ENCODE data around the gene PON3.

The PON3 gene

DNA sequence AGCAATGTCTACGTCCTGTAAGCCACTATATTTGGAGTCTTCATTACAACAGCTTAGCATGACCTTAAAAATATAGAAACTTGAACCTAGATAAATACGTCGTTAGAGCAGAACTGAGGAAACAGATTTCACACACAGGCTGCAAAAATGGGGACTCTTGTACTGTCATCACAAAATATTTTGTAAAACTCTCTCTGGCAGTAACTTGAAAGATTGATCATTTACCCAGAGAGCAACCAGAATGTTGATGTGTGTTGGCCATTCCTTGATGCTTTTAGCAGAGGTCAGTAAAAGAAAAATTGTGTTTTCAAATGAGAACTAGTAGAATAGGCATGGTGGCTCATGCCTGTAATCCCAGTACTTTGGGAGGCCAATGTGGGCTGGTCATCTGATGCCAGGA lies 57.3 kb downstream of the PON3 start:
- DNase-seq = no peak

DNA sequence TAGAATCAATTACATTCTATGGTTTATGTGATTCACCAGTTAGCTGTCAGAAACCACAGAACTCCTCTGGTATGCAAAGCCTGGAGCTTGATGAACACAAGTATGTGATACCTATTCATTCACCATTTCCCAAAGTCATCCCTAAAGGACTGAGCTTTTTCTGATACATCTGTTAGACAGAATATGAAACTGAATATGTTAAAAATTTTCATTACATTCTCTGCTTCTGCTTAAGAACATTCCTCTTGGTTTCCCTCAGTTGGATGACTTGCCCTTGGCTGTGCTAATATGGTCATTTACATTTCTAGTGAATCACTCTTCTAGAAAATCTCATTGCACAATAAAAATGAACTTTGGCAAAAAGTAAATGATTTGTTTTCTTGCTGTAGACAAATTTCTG lies 61.1 kb downstream of the PON3 start:
- no peak for DNase-seq

DNA sequence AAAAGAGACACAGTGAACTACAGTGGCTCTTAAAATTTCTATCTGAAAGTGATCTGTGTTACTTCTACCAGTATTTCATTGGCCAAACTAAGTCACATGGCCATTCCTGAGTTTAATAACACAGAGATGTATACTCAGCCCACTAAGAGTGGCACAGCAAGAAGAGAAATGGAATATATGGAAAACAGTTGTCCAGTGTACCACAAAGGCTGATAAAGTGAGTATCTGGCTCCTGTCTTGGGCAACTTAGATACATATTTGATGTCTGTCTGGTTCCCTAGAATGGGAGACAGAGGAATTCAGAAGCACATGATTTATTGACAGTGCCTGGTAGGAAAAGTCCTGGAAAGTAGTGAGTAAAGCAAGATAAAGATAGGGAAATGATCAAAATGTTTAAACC lies 61.7 kb downstream of the PON3 start:
- no peak for DNase-seq

DNA sequence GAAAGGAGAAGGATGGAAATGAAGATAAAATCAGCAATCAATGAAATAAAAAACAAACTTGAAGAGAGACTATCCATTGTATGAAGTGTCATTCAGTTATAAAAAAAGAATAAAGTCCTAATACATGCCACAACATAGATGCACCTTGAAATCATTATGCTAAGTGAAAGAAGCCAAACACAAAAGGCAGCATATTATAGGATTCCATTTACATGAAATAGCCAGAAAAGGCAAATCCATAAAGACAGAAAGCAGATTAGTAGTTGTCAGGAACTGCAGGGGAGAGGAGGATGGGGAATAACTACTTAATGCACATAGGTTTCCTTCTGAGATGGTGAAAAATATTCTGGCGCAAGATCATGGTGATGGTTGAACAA lies 65.2 kb downstream of the PON3 start:
- DNase-seq = no peak

DNA sequence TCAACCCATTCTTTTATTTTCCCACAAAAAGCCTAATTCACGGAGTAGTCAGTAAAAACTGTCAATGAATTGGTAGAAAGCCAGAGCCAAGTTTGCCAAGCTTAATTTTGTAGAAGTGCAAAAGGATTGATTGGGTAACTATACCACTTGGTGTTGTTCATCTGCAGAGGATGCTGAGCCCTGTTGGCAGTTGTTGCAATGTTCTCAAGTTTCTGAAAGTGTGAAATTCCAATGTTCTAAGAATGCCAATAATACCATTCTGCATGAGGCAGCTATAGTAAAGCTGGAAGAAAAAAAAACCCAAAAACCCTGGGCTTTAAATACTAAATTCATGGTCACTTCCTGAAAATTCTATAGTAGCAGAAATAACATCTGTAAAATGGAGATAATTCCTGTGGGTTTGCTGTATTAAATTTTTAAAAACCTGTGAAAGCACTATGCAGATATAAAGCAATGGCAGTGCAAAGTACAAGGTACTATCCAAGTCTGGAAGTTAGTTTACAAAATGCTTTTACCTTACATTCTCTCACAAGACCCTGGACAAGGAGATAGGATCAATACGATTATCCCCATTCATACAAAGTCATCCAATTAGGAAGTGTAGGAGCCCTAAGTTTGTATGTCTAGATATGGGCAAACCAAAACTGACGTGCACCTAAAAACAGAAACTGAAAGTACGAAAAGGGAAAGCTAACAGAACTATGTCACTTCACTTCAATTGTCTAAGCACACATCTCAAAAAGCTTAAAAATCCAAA lies 65.8 kb downstream of the PON3 start:
- peak in 1 of 2 donors; percentile 70 for DNase-seq

DNA sequence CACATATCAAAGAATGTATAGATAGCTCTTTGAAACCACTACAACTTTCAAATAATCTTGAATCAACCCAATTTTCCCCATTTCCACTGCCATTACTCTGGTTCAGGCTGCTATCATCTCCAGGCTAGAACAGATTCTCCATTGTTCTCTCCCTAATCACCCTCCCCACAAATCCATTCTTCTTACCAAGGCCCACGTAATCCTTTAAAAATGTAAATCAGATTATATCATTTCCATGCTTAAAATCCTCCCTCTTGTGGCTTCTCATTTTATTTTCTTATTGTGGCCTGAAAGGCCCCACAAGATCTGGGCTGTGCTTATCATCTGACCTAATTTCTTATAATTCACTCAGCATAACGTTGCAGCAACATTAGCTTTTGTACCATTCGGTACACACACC lies 68.8 kb downstream of the PON3 start:
- no peak for DNase-seq

DNA sequence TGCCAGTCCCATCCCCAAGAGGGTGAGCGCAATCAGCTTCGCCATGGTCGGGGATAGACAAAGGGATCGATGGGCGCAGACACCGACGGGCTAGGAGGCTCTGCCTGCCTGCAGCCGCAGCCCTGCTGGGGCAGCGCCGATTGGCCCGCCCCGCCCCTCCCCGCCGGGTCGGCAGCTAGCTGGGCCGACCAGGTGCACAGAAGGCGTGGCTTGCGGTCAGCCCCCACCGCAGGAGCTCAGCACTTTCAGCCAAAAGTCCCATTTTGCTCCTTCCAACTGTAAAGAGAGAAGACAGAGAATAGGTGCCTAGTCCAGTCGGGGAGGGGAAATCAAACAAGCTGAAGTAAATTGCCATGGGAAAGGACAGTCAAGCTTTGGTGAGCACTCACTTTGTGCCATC lies 71.7 kb downstream of the PON3 start, which contains the start of gene PON1:
PON1 (minus strand) TSS at position 102 of the 400 bp plus-strand sequence; CDS start at position 45, 57 bp downstream.
- DNase-seq = no peak

DNA sequence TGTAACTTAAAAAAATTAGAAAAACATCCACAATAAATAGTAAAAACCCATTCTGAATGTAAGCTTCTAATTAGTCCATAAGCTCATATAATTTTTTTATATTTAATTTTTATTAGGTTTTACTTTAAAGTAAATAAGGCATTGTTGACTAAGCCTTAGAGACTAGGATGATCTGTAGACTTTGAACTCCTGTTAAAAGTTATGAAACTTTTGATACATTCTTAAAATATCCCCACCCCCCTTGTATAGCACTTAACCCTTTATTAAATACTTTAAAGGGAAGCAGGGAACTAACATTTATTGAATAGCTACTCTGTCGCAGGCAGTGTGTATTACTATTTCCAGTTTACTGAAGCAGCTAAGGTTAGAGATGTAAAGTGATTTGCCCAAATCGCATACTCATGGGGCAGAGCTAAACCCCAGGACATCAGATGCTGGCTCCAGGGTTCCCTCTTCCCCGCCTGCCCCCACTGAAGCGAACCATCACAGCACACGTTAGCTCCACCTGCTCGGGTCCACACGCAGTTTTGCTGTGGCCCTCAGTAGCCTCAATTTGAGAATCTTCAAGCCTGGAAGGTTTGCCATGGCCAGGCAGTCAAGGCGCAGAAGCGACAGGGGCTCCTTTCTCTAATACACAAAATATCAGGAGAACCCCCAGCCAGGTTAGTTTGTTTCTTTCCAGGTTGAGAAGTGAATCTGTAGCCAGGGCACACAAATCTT lies 72.6 kb downstream of the PON3 start:
- no peak for DNase-seq

DNA sequence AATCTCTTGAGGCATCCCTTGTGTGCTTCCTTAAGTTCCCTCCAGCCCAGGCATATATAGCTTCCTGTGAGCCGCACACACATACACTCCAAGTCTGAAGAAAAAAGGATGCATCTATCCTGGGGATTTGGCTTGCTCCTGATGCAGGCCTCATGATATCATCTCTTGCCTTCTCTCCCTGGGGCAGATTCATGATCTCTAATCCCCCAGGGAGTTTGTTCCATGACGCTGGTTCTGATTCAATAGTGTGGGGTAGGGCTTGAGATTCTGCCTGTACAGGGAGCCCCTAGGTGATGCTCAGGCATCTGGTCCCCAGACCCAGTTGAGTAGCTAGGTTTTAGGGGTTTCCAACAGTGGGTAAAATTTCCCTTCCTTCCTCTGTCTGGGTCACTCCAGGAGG lies 73.3 kb downstream of the PON3 start:
- DNase-seq = no peak

DNA sequence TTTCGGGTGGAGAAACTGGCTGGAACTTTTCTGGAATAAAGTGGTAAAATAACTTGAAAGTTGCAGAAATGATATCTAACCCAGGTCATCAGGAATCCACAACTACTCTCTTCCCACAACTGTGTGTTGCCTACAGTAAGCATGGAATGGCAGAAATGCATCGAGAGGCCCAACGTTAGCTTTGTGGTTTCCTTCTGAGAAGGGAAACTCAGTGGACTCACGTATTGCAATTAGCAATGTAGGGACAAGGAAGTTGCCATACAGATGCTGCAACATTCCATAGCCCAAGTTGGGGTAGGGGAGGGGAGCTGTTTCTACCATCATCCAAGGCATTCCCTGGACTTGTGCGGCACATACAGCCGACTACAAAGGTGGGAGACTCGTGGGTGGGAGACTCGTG lies 73.8 kb downstream of the PON3 start:
- DNase-seq = no peak

DNA sequence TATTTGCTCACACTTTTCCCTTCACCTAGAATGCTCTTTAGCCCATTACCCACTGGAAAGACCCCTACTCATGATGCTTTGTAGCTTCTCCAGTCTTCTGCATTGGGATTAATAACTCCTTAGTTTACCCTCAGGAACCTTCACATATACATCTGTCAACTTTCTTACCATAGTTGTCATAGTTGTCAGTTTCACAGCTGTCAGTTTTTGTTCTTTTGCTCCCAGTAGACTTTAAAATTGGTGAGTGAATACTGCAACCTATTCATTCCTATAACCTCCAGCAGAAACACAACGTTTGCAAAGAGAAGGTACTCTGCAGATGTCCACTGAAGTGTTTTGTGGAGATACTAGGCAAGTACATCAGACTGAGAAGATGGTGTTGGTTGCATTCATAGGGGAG lies 74.5 kb downstream of the PON3 start:
- no peak for DNase-seq

DNA sequence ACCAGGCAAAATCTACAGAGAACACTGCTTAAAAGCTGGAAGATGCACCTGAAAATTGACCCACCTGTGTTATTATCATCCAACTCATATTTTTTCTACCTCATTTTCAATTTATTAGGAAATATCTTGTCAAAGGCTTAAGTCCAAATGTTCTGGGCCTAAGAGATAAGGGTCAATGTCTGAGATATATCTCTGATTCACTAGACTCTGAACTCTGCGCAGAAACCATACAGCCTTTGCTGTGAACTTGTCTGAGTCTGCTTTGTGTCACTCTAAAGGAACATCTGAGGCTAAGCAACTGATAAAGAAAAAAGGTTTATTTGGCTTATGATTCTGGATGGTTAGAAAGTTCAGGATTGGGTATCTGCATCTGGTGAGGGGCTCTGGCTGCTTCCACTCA lies 75.5 kb downstream of the PON3 start:
- DNase-seq = no peak

DNA sequence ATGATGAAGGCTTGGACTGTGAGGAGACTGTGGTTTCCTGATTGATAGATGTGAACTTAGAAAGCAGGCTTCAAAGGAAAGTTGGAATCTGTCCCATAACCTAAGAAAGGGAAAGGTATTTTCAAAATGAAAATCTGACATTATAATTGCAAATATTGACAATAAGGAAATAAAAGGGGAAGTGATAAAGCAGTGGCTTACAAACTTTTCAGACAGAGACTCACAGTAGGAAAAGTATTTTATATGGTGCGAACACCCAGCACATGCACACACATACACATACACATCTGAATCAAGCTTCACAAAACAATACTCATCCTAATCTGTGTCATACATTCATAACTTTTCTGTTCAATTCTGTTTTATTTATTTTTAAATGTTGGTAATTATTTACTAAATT lies 76.6 kb downstream of the PON3 start:
- no peak for DNase-seq

DNA sequence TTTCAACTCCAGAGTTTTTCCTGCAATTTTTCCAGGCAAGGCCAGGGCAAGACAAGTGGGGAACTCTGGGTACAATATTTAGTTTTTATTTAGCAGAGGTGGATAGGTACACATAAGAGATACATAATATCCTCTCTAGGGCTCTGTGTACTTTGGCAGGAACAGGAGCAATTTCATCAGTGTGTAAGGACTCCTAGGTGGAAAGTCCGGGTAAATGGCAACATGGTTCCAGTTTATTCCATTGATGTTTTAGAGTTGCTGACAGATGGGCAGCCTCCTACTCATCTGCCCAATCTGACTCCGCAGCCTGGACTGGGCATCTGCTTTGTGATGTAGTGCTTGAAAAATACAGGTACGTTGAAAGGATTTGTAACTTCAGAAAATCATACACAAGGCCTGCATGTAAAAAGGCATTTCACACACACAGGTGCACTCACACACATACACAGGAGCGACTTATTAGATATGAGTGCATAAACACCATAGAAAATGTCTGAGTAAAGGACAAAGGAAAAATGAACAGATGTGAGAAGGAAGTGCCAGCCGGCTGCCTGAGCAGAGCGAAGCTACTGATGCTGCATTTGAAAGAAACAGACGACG lies 77.6 kb downstream of the PON3 start:
- DNase-seq = no peak

DNA sequence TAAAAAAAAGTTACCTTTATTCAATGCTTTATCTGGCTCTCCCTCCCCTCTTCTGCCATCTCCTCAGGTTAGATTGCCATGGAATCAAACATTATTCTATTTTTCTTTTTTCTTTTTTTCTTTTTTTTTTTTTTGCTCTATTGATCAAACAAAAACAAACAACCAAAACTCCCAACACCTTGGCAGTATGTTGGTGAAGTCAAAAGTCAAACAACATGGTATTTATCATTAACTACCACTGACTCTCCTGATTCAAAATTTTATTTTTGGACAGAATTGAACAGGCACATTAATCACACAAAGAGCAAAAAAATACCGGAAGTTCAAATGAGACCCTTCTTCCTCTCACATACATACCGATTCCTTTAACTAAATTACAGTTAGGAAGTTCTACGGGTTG lies 78.2 kb downstream of the PON3 start:
- DNase-seq = no peak

DNA sequence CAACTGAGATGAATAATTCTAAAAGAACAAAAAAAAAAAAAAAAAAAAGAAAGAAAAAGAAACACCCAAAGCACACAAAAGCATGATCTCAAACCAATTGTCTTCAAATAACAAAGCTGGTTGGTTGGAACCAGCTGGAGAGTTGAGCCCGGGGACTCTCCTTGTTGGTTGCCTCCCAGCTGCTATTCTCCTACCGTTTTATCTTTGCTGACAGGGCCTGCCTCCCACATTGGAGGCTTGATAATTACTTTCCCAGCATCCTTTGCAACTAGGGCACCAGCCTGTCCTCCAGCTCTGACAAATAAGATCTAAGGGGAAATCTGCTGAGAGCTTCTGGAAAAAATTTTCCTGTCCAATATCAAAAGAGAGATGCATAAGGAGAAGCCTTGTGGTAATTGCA lies 78.6 kb downstream of the PON3 start:
- DNase-seq = no peak

DNA sequence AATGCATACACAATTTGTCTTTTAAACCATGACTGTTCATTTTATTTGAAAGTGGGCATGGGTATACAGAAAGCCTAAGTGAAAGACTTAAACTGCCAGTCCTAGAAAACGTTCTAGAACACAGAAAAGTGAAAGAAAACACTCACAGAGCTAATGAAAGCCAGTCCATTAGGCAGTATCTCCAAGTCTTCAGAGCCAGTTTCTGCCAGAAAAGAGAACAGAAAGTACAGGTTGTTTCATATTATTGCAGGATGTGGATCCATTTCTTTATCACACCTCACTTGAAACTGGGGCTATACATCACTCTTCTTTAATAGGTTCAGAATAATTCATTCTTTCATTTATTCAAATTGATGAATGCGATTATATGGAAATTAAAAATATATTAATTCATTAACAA lies 79.6 kb downstream of the PON3 start:
- no peak for DNase-seq

DNA sequence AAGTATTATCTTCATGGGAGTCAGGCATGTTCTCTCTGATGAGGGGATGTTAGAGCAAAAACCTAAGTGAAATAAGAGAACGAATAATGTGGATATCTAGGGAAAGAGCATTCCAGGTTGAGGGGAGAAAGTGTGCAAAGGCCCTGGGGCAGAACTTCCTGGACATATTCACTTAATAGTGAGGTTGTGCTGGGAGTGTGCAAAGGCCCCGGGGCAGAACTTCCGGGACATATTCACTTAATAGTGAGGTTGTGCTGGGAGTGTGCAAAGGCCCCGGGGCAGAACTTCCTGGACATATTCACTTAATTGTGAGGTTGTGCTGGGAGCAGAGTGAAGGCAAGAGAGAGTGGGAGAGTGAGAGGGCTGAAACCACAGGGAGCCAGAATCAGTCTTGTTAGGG lies 83.6 kb downstream of the PON3 start:
- DNase-seq = no peak

DNA sequence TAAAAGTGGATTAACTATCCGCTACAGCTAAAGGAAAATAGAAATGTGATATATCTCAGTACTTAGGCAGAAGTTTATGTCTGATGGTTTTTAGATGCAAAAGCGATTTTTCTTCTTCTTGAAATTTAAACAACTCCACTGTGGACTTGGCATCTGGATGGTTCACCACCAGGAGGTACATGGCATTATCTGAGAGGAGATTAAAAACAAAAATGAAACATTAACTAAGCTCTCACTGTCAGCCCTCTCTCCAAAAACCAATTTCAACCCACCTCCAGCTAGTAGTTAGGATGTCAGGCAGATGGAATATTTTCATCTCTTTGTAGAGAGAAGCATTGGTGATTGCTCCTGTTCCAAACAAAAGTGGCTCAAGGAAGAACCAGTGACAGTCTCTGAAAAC lies 84.8 kb downstream of the PON3 start:
- no peak for DNase-seq

DNA sequence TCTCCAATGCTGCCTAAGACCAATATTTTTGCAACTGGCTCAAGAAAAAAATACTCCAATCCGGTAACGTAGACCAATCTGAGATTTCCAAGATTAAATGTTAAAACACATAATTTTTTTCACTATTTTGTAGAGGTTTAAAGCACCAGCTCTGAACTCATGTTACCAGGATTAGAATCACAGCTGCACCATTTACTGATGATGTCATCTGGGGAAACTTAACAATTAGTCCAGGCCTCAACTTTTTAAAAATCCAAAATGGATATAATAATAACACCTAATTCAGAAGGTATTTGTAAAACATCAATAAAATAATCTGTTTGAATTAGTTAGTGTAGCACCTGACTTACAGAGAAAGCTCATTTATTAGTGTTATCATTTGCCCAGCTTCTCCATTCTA lies 86.2 kb downstream of the PON3 start:
- DNase-seq = no peak
